ENCODE measurements around the gene CHST3.

Gene CHST3

GRCh38 chr10:71950683-71951082 is 13.5 kb upstream of the CHST3 start:
- Histone ChIP-seq H3K9me3 (ENCODE audit: insufficient read depth, low read length) (peaks cover 43% of the 10 kb centered on the region), H3K9ac (ENCODE audit: insufficient read length, low read depth) (no peak overlapping the region), H3K4me1 (ENCODE audit: insufficient read depth, insufficient read length) (no peaks in the 10 kb centered on the region), H3K27me3 (ENCODE audit: insufficient read depth, insufficient read length) (no peaks in the 10 kb centered on the region), H3K4me3 (ENCODE audit: insufficient read length, low read depth) (no peak overlapping the region), H3K36me3 (ENCODE audit: insufficient read depth, insufficient read length, low read length) (no peaks in the 10 kb centered on the region)
- no peak for DNase-seq (ENCODE audit: low read depth, low spot score)
- TF ChIP-seq YY1 (IDR thresholded peaks at IDR 0.05; ENCODE audit: insufficient read depth, insufficient read length): no peak
- no peak for TF ChIP-seq SUZ12 (IDR thresholded peaks at IDR 0.05; ENCODE audit: extremely low read depth, insufficient read depth, insufficient read length)
- no peak for TF ChIP-seq ZNF274 (IDR thresholded peaks at IDR 0.05; ENCODE audit: low read depth, low read length)

DNA sequence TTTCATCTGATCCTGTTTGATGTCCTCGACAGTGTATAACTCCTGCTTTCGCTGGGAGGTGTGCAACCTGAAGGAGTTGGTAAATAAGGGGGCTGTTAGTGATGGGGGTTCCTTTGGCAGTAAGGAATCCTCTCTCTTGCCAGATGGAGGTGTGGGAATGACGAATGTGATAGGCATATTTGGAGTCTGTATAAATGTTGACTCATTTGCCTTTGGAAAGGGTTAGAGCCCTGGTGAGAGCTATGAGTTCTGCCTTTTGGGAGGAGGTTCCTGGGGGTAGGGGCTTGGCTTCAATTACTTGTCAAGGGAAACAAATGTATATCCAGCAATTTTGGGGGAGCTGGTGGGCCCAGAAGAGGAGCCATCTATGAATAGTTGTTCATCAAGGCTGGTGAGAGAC is 11.4 kb upstream of the CHST3 start:
- DNase-seq (ENCODE audit: low read depth, low spot score): no peak
- TF ChIP-seq YY1 (IDR thresholded peaks at IDR 0.05; ENCODE audit: insufficient read depth, insufficient read length) (no peak), SUZ12 (IDR thresholded peaks at IDR 0.05; ENCODE audit: extremely low read depth, insufficient read depth, insufficient read length) (no peak), ZNF274 (IDR thresholded peaks at IDR 0.05; ENCODE audit: low read depth, low read length) (no peak)
- H3K9me3 ChIP-seq (ENCODE audit: insufficient read depth, low read length): peaks cover 25% of the 10 kb centered on the region
- no peak overlapping the region for H3K4me3 ChIP-seq (ENCODE audit: insufficient read length, low read depth)
- no peak overlapping the region for H3K9ac ChIP-seq (ENCODE audit: insufficient read length, low read depth)
- H3K36me3 ChIP-seq (ENCODE audit: insufficient read depth, insufficient read length, low read length): no peaks in the 10 kb centered on the region
- no peaks in the 10 kb centered on the region for H3K27me3 ChIP-seq (ENCODE audit: insufficient read depth, insufficient read length)
- no peaks in the 10 kb centered on the region for H3K4me1 ChIP-seq (ENCODE audit: insufficient read depth, insufficient read length)

DNA sequence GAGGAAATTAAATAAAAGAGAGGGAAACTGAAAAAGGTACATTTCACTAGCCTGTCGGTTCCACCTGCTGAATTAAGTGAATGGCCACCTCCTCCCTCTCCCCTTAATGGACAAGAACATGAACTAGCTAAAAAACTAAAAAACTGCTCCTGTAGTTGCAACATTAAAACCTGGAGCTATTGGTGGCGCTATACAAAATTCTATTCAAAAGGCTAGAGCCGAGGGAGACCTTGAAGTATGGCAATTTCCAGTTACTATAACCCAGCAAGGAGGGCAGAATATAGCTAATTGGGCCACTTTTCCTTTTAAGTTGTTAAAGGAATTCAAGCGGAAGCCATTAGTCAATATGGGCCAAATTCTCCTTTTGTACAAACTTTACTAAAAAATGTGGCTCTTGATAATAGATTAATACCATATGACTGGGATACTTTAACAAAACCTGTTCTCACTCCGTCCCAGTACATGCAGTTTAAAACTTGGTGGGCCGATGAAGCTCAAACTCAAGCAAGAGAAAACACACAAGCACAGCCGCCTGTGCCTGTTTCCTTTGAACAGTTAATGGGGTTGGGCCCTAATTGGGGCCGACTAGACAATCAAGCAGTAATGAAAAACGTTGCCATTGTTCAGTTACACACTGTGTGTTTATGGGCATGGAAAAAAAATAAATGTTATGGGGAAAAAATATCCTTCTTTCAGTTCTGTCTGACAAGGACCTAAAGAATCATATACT is 6.5 kb upstream of the CHST3 start:
- Histone ChIP-seq H3K4me1 (ENCODE audit: insufficient read depth, insufficient read length) (no peaks in the 10 kb centered on the region), H3K9ac (ENCODE audit: insufficient read length, low read depth) (no peak overlapping the region), H3K9me3 (ENCODE audit: insufficient read depth, low read length) (peaks cover 15% of the 10 kb centered on the region), H3K36me3 (ENCODE audit: insufficient read depth, insufficient read length, low read length) (no peaks in the 10 kb centered on the region), H3K4me3 (ENCODE audit: insufficient read length, low read depth) (no peak overlapping the region), H3K27me3 (ENCODE audit: insufficient read depth, insufficient read length) (peaks cover 17% of the 10 kb centered on the region)
- TF ChIP-seq ZNF274 (IDR thresholded peaks at IDR 0.05; ENCODE audit: low read depth, low read length): no peak
- no peak for TF ChIP-seq YY1 (IDR thresholded peaks at IDR 0.05; ENCODE audit: insufficient read depth, insufficient read length)
- TF ChIP-seq SUZ12 (IDR thresholded peaks at IDR 0.05; ENCODE audit: extremely low read depth, insufficient read depth, insufficient read length): no peak
- no peak for DNase-seq (ENCODE audit: low read depth, low spot score)

- TF ChIP-seq YY1 (IDR thresholded peaks at IDR 0.05; ENCODE audit: insufficient read depth, insufficient read length): no peak
- no peaks in the 10 kb centered on the region for H3K4me1 ChIP-seq (ENCODE audit: insufficient read depth, insufficient read length)
- H3K9ac ChIP-seq (ENCODE audit: insufficient read length, low read depth): no peak overlapping the region
- no peak for DNase-seq (ENCODE audit: low read depth, low spot score)
- peaks cover 14% of the 10 kb centered on the region for H3K9me3 ChIP-seq (ENCODE audit: insufficient read depth, low read length)
- no peak overlapping the region for H3K4me3 ChIP-seq (ENCODE audit: insufficient read length, low read depth)
- H3K36me3 ChIP-seq (ENCODE audit: insufficient read depth, insufficient read length, low read length): no peaks in the 10 kb centered on the region
- peaks cover 30% of the 10 kb centered on the region for H3K27me3 ChIP-seq (ENCODE audit: insufficient read depth, insufficient read length)
Measured at GRCh38 chr10:71959526-71959925, 4.7 kb upstream of the CHST3 start.

DNA sequence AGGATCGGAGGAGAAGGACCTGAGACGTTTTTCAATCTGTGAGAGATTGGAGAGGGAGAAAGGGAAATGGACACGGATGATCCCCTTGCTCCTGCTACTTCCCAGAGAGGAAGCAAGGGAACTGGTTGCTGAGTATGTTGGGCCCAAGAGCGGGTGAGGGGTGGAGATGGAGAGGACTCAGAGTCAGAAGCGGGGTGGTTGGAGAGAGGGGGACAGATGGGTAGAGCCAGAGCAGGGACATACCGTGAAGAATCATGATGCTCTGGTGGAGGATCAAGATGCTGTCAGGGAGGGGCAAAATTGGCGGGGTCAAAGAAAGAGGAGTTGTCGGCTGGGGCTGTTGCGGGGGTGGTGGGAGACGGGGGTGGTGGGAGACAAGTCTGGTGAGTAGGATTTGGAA is 2.4 kb upstream of the CHST3 start:
- no peak for TF ChIP-seq SUZ12 (IDR thresholded peaks at IDR 0.05; ENCODE audit: extremely low read depth, insufficient read depth, insufficient read length)
- Histone ChIP-seq H3K4me1 (ENCODE audit: insufficient read depth, insufficient read length) (no peaks in the 10 kb centered on the region), H3K4me3 (ENCODE audit: insufficient read length, low read depth) (no peak overlapping the region), H3K9ac (ENCODE audit: insufficient read length, low read depth) (no peak overlapping the region), H3K27me3 (ENCODE audit: insufficient read depth, insufficient read length) (peaks cover 44% of the 10 kb centered on the region), H3K36me3 (ENCODE audit: insufficient read depth, insufficient read length, low read length) (no peaks in the 10 kb centered on the region), H3K9me3 (ENCODE audit: insufficient read depth, low read length) (no peaks in the 10 kb centered on the region)
- no peak for DNase-seq (ENCODE audit: low read depth, low spot score)

DNA sequence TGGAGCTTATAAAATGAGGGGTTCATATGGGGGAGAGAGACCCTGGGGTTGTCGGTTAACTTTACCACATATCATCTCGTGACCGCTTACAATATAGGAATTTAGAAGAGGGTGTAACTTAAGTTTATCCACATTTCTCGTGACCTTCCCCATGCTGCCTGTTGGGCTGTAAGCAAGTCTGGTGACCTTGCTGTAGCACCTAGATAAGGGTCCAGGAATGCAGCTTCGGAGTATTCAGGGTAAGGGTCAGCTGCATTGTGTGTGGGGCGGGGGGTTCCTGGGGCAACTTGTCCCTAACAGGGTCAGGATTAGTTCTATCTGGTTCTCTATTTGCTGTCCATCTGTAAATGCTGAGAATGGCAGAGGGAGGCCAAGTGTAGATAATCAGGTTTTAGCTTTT is 1.3 kb upstream of the CHST3 start:
- Histone ChIP-seq H3K9me3 (ENCODE audit: insufficient read depth, low read length) (no peaks in the 10 kb centered on the region), H3K27me3 (ENCODE audit: insufficient read depth, insufficient read length) (peaks cover 44% of the 10 kb centered on the region), H3K9ac (ENCODE audit: insufficient read length, low read depth) (no peak overlapping the region), H3K36me3 (ENCODE audit: insufficient read depth, insufficient read length, low read length) (no peaks in the 10 kb centered on the region), H3K4me1 (ENCODE audit: insufficient read depth, insufficient read length) (no peaks in the 10 kb centered on the region), H3K4me3 (ENCODE audit: insufficient read length, low read depth) (no peak overlapping the region)
- DNase-seq (ENCODE audit: low read depth, low spot score): no peak
- TF ChIP-seq YY1 (IDR thresholded peaks at IDR 0.05; ENCODE audit: insufficient read depth, insufficient read length) (no peak), ZNF274 (IDR thresholded peaks at IDR 0.05; ENCODE audit: low read depth, low read length) (no peak)

DNA sequence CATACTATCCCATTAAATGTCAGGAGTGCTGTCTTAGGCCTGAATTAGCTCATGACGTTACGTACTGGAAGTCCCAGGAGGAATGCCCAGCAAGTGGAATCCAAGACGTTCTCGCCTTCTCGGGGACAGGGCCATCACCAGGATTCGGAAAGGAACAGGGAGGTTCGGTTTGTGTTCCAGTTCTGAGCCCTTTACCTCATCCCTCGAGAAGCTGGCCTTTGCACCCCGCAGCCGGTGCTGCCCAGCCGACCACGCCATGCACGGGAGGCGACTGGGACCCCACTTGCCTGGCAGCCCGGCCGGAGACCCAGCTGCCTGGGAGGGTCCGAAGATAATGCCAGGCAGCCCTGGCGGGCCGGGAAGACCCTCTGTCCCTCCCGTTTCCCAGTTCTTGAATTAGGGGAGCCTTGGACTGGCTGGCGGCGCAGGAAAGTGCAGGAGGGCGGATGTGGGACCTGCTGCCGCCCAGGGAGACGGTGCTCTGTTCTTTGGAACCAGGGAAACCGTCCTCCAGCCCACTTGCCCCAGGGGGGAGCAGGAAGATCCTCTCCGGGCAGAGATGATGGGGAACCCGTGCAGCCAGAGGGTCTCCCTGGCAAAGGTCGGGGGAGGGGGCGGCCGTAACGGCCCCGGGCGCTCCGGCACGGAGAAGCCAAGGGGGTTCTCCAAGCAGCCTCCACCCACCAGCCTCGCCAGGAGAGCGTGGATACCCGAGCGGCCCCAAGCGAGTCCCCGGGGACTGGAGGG is 671 bp upstream of the CHST3 start:
- Histone ChIP-seq H3K4me3 (ENCODE audit: insufficient read length, low read depth) (peak overlapping the region; percentile 69), H3K27me3 (ENCODE audit: insufficient read depth, insufficient read length) (peaks cover 44% of the 10 kb centered on the region), H3K9ac (ENCODE audit: insufficient read length, low read depth) (peak overlapping the region; percentile 79), H3K9me3 (ENCODE audit: insufficient read depth, low read length) (no peaks in the 10 kb centered on the region), H3K36me3 (ENCODE audit: insufficient read depth, insufficient read length, low read length) (no peaks in the 10 kb centered on the region), H3K4me1 (ENCODE audit: insufficient read depth, insufficient read length) (no peaks in the 10 kb centered on the region)
- no peak for DNase-seq (ENCODE audit: low read depth, low spot score)
- TF ChIP-seq YY1 (IDR thresholded peaks at IDR 0.05; ENCODE audit: insufficient read depth, insufficient read length) (no peak), SUZ12 (IDR thresholded peaks at IDR 0.05; ENCODE audit: extremely low read depth, insufficient read depth, insufficient read length) (no peak)
